ENCODE data around the gene CYB5R4. TPM values are rescaled to one million over a fixed set of nuclear protein-coding genes. Genes with fewer than 3 reads are reported as not detected.

Gene CYB5R4
- total RNA-seq, 4 donors from 2014 or later: 8.5 to 13.2 (median 10.2) TPM

DNA sequence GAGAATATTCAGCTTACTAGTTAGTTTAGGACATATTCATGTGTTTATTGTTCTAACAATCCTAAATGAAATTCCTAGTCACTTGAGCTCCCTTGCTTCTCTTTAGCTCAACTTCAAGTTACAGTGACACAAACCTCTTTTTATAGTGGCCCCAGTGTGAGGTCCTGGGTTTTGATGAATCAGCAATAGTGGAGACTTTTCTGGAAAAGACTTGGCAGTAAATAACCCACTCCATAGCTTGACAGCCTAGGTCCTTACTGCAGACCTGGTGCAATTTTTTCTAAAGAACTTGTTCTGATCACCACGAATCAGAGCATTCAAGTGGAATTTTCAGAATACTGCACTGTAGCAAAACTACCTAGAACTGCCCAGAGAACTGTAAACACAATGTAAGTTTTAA, 13.2 kb upstream of the CYB5R4 start:
- H3K4me3 ChIP-seq: no peak overlapping the region
- H3K4me1 ChIP-seq: no peaks in the 10 kb centered on the region
- intact Hi-C loops (cut with DNase I; ENCODE audit: low total_unique reads): no loop called here
- ATAC-seq (no peak), DNase-seq (no peak)
- in situ Hi-C loops (cut with MboI; ENCODE audit: low sequenced_read_pairs in 4 of 4): no loop called here
- peaks cover 0 to 4% (median under 1%) of the 10 kb centered on the region in 3 donors for H3K27me3 ChIP-seq
- H3K27ac ChIP-seq: no peak overlapping the region
- H3K36me3 ChIP-seq: no peaks in the 10 kb centered on the region
- H3K9me3 ChIP-seq: no peaks in the 10 kb centered on the region
- no peak for TF ChIP-seq POLR2A (IDR thresholded peaks at IDR 0.05)
- TF ChIP-seq, protein P1, sequence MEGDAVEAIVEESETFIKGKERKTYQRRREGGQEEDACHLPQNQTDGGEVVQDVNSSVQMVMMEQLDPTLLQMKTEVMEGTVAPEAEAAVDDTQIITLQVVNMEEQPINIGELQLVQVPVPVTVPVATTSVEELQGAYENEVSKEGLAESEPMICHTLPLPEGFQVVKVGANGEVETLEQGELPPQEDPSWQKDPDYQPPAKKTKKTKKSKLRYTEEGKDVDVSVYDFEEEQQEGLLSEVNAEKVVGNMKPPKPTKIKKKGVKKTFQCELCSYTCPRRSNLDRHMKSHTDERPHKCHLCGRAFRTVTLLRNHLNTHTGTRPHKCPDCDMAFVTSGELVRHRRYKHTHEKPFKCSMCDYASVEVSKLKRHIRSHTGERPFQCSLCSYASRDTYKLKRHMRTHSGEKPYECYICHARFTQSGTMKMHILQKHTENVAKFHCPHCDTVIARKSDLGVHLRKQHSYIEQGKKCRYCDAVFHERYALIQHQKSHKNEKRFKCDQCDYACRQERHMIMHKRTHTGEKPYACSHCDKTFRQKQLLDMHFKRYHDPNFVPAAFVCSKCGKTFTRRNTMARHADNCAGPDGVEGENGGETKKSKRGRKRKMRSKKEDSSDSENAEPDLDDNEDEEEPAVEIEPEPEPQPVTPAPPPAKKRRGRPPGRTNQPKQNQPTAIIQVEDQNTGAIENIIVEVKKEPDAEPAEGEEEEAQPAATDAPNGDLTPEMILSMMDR (IDR thresholded peaks at IDR 0.05 in 4 of 5, conservative IDR thresholded peaks at IDR 0.05 in 1 of 5): no peak

DNA sequence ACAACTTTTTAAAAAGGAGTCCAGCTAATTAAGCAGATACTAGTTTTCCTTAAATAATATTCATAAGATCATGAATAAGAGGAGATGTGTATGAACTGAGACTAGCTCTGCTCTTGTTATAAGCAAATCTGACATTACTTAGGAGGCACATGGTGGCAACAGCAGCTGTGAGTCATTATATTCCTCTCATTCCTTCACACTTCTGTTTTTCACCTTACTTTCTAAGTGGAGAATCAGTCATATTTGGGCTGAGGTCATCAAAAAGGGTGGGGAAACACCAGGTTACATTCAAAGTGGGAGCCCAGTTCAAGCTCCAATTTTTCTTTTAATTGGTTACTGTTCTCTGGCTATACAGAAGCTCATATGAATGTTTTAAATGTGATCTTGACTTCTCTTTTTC, 12.3 kb upstream of the CYB5R4 start:
- TF ChIP-seq, protein P1 (IDR thresholded peaks at IDR 0.05 in 4 of 5, conservative IDR thresholded peaks at IDR 0.05 in 1 of 5): no peak
- TF ChIP-seq POLR2A (IDR thresholded peaks at IDR 0.05): no peak
- Histone ChIP-seq H3K27me3 (peaks cover 5 to 13% (median 9%) of the 10 kb centered on the region in 3 donors), H3K9me3 (no peaks in the 10 kb centered on the region), H3K36me3 (no peaks in the 10 kb centered on the region), H3K4me1 (no peaks in the 10 kb centered on the region), H3K4me3 (no peak overlapping the region), H3K27ac (no peak overlapping the region)
- in situ Hi-C loops (cut with MboI; ENCODE audit: low sequenced_read_pairs in 4 of 4) (no loop called here), intact Hi-C loops (cut with DNase I; ENCODE audit: low total_unique reads) (no loop called here)
- ATAC-seq (no peak), DNase-seq (no peak)

DNA sequence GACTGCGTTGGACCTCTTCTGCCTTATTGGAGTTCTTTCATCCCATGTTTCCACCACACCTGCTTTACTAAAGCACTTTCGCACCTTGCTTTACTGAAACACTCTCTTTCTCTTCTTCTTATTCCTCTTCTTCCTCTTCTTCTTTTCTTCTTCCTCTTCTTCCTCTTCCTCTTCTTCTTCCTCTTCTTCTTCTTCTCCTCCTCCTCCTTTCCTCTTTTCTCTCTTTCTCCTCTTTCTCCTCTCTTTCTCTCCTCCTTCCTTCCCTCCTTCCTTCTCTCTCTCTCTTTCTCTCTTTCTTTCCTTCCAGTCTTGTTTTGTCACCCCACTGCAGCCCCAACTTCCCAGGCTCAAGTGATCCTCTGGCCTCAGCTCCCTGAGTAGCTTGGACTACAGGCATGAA, 10.4 kb upstream of the CYB5R4 start:
- ATAC-seq (no peak), DNase-seq (no peak)
- no peak for TF ChIP-seq POLR2A (IDR thresholded peaks at IDR 0.05)
- TF ChIP-seq, protein P1 (IDR thresholded peaks at IDR 0.05 in 4 of 5, conservative IDR thresholded peaks at IDR 0.05 in 1 of 5): no peak
- peaks cover 22 to 31% (median 28%) of the 10 kb centered on the region in 3 donors for H3K27me3 ChIP-seq
- H3K36me3 ChIP-seq: no peaks in the 10 kb centered on the region
- H3K27ac ChIP-seq: no peak overlapping the region
- peaks cover 4 to 5% of the 10 kb centered on the region in 2 donors for H3K4me1 ChIP-seq
- in situ Hi-C loops (cut with MboI; ENCODE audit: low sequenced_read_pairs in 4 of 4): no loop called here
- no peak overlapping the region for H3K4me3 ChIP-seq
- no peaks in the 10 kb centered on the region for H3K9me3 ChIP-seq
- intact Hi-C loops (cut with DNase I; ENCODE audit: low total_unique reads): no loop called here

DNA sequence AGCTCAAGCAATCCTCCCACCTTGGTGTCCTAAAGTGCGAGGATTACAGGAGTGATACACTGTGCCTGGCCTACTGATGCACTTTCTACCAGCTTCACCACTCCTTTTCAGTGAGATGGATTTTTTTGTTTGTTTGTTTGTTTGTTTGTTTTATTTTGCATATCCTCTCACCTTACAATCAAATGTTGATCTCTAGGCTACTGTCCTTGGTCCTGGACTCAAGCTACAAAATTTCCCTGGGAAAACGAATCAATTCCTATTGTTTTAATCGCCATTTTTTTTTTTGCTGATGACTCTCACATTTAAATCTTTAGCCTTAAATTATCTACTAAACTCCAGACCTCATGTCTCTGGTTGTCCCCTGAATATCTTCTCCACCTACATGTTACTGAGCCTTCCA, 9.9 kb upstream of the CYB5R4 start:
- ATAC-seq: no peak
- intact Hi-C loops (cut with DNase I; ENCODE audit: low total_unique reads) (no loop called here), in situ Hi-C loops (cut with MboI; ENCODE audit: low sequenced_read_pairs in 4 of 4) (no loop called here)
- Histone ChIP-seq H3K4me1 (peaks cover 4 to 5% of the 10 kb centered on the region in 2 donors), H3K9me3 (no peaks in the 10 kb centered on the region), H3K4me3 (no peak overlapping the region), H3K27ac (no peak overlapping the region), H3K36me3 (no peaks in the 10 kb centered on the region), H3K27me3 (peaks cover 22 to 33% (median 32%) of the 10 kb centered on the region in 3 donors)
- TF ChIP-seq POLR2A (IDR thresholded peaks at IDR 0.05): no peak
- TF ChIP-seq, protein P1 (IDR thresholded peaks at IDR 0.05 in 4 of 5, conservative IDR thresholded peaks at IDR 0.05 in 1 of 5): no peak
- no peak for DNase-seq

All from gastrocnemius medialis (tissue), 4 donors.